MM.1S (cell line): Measurements from ENCODE around the gene GULP1.
A peak's percentile ranks its signal among the peaks of the same experiment; 100 is the strongest.
"Not testable (repeated sequence)": the region's sequence is repeated elsewhere in the genome, so short reads cannot be mapped to it uniquely, and the experiment has no call there.

Experiments
- DNase-seq: peaks from one replicate; pipeline ENCODE4 v3.0.0-alpha.2; 2015
- H2AFZ ChIP-seq: fragments of 300-600 bp; sonication (generic); 2 replicates; pipeline ENCODE4 v1.6.0; 2016; ENCODE audit warnings: antibody characterized with exemption, low read length
- H3F3A ChIP-seq: fragments of 300-600 bp; sonication (generic); 2 replicates; pipeline ENCODE4 v1.6.1; 2016; ENCODE audit warnings: mild to moderate bottlenecking, antibody characterized with exemption, low read length, moderate library complexity, mixed read lengths; ENCODE audit not compliant: insufficient read depth
- H3K27ac ChIP-seq: fragments of 300-600 bp; sonication (generic); 2 replicates; pipeline ENCODE4 v1.5.1; 2016; ENCODE audit warnings: mild to moderate bottlenecking, low read length
- H3K27me3 ChIP-seq: fragments of 300-600 bp; sonication (generic); replicated peaks from 2 replicates; pipeline ENCODE4 v1.6.0; 2016; ENCODE audit warnings: low read length; ENCODE audit not compliant: insufficient read depth
- H3K36me3 ChIP-seq: fragments of 300-600 bp; sonication (generic); replicated peaks from 2 replicates; pipeline ENCODE4 v1.6.1; 2016; ENCODE audit warnings: mild to moderate bottlenecking, low read length, mixed read lengths; ENCODE audit not compliant: insufficient read depth
- H3K4me1 ChIP-seq: fragments of 300-600 bp; sonication (generic); 2 replicates; pipeline ENCODE4 v1.6.1; 2016; ENCODE audit warnings: low read length, mixed read lengths
- H3K4me2 ChIP-seq: fragments of 300-600 bp; sonication (generic); 2 replicates; pipeline ENCODE4 v1.6.0; 2016; ENCODE audit warnings: low read depth, low read length
- H3K4me3 ChIP-seq: fragments of 300-600 bp; sonication (generic); 2 replicates; pipeline ENCODE4 v1.5.1; 2016; ENCODE audit warnings: low read length, mixed read lengths
- H3K79me2 ChIP-seq: fragments of 300-600 bp; sonication (generic); 2 replicates; pipeline ENCODE4 v1.6.1; 2016; ENCODE audit warnings: mixed run types, low read length, mixed read lengths
- H3K9ac ChIP-seq: fragments of 300-600 bp; sonication (generic); 2 replicates; pipeline ENCODE4 v1.6.1; 2016; ENCODE audit warnings: low read length, mixed read lengths
- H3K9me2 ChIP-seq: fragments of 300-600 bp; sonication (generic); replicated peaks from 2 replicates; pipeline ENCODE4 v1.6.1; 2016; ENCODE audit warnings: mild to moderate bottlenecking, low read length, mixed read lengths; ENCODE audit not compliant: insufficient read depth
- H3K9me3 ChIP-seq: fragments of 300-600 bp; sonication (generic); replicated peaks from 2 replicates; pipeline ENCODE4 v1.6.1; 2016; ENCODE audit warnings: mild to moderate bottlenecking, low read length, mixed read lengths; ENCODE audit not compliant: insufficient read depth
- H4K20me1 ChIP-seq: fragments of 300-600 bp; sonication (generic); 2 replicates; pipeline ENCODE4 v1.6.1; 2016; ENCODE audit warnings: mild to moderate bottlenecking, low read length, moderate library complexity, mixed read lengths; ENCODE audit not compliant: insufficient read depth
- CTCF ChIP-seq: fragments of 300-600 bp; sonication (generic); IDR thresholded peaks from 2 replicates; pipeline ENCODE4 v1.5.1; 2016; ENCODE audit warnings: antibody characterized with exemption, low read length, mixed read lengths
- EZH2 ChIP-seq: fragments of 300-600 bp; sonication (generic); optimal IDR thresholded peaks from 2 replicates; pipeline ENCODE3; 2017; ENCODE audit warnings: low read depth, mild to moderate bottlenecking, antibody characterized with exemption, low read length, mixed read lengths
- EZH2phosphoT487 ChIP-seq: fragments of 300-600 bp; sonication (generic); IDR thresholded peaks from 2 replicates; pipeline ENCODE4 v1.6.1; 2018; ENCODE audit warnings: antibody characterized with exemption, low read length

Gene GULP1

GRCh38 chr2:188456114-188456909 lies 164.6 kb downstream of the GULP1 start:
- H3K27ac ChIP-seq = no peak overlapping the region
- H4K20me1 ChIP-seq = no peaks in the 10 kb centered on the region
- H3K9me2 ChIP-seq = no peaks in the 10 kb centered on the region
- no peak overlapping the region for H3K9ac ChIP-seq
- H3K4me3 ChIP-seq = no peak overlapping the region
- H3K36me3 ChIP-seq = no peaks in the 10 kb centered on the region
- TF ChIP-seq CTCF (peak; percentile 20; the same call in 1 of the 2 replicates), EZH2phosphoT487 (no peak)
- no peaks in the 10 kb centered on the region for H3K4me1 ChIP-seq
- DNase-seq = no peak
- H3F3A ChIP-seq = no peaks in the 10 kb centered on the region
- H3K4me2 ChIP-seq = no peak overlapping the region
- no peaks in the 10 kb centered on the region for H3K27me3 ChIP-seq
- H2AFZ ChIP-seq = no peak overlapping the region
- H3K9me3 ChIP-seq = no peaks in the 10 kb centered on the region
- H3K79me2 ChIP-seq = no peaks in the 10 kb centered on the region

GRCh38 chr2:188459061-188459460 lies 167.4 kb downstream of the GULP1 start:
- no peak overlapping the region for H2AFZ ChIP-seq
- H3K4me3 ChIP-seq = no peak overlapping the region
- H3F3A ChIP-seq = no peaks in the 10 kb centered on the region
- H3K4me1 ChIP-seq = no peaks in the 10 kb centered on the region
- H3K9me3 ChIP-seq = no peaks in the 10 kb centered on the region
- TF ChIP-seq EZH2phosphoT487 = no peak
- no peak for TF ChIP-seq EZH2
- no peak for TF ChIP-seq CTCF
- no peak overlapping the region for H3K9ac ChIP-seq
- H3K4me2 ChIP-seq = no peak overlapping the region
- no peaks in the 10 kb centered on the region for H3K27me3 ChIP-seq
- no peaks in the 10 kb centered on the region for H4K20me1 ChIP-seq
- no peak for DNase-seq
- H3K27ac ChIP-seq = no peak overlapping the region
- H3K9me2 ChIP-seq = no peaks in the 10 kb centered on the region
- no peaks in the 10 kb centered on the region for H3K79me2 ChIP-seq
- H3K36me3 ChIP-seq = no peaks in the 10 kb centered on the region

GRCh38 chr2:188466078-188466477 lies 174.4 kb downstream of the GULP1 start:
- H3K79me2 ChIP-seq, H3F3A ChIP-seq, H3K36me3 ChIP-seq, H3K4me1 ChIP-seq, H3K9me2 ChIP-seq, H3K4me3 ChIP-seq, H3K27me3 ChIP-seq, H3K4me2 ChIP-seq, DNase-seq, H3K9me3 ChIP-seq, H4K20me1 ChIP-seq, H2AFZ ChIP-seq, H3K27ac ChIP-seq, H3K9ac ChIP-seq: not testable (repeated sequence)

- no peak for TF ChIP-seq EZH2phosphoT487
- no peak for TF ChIP-seq CTCF
- TF ChIP-seq EZH2 = no peak
Measured at GRCh38 chr2:188466761-188467160, 175.1 kb downstream of the GULP1 start.

More at GRCh38 chr2:188466761-188467160, 175.1 kb downstream of the GULP1 start:
- Histone ChIP-seq H3K4me2 (no peak overlapping the region), H3K9me2 (no peaks in the 10 kb centered on the region), H3K9ac (no peak overlapping the region), H2AFZ (no peak overlapping the region), H3F3A (no peaks in the 10 kb centered on the region), H3K27me3 (no peaks in the 10 kb centered on the region), H4K20me1 (no peaks in the 10 kb centered on the region), H3K27ac (no peak overlapping the region), H3K4me3 (no peak overlapping the region), H3K79me2 (no peaks in the 10 kb centered on the region), H3K9me3 (no peaks in the 10 kb centered on the region), H3K36me3 (no peaks in the 10 kb centered on the region), H3K4me1 (no peaks in the 10 kb centered on the region)
- DNase-seq = no peak
